ENCODE data around the gene IFI35.
"Not testable (repeated sequence)": the region's sequence is repeated elsewhere in the genome, so short reads cannot be mapped to it uniquely, and the experiment has no call there.

IFI35 gene
- 9.8 to 166 (median 22.3) reads per million in 17 experiments for total RNA-seq

DNA sequence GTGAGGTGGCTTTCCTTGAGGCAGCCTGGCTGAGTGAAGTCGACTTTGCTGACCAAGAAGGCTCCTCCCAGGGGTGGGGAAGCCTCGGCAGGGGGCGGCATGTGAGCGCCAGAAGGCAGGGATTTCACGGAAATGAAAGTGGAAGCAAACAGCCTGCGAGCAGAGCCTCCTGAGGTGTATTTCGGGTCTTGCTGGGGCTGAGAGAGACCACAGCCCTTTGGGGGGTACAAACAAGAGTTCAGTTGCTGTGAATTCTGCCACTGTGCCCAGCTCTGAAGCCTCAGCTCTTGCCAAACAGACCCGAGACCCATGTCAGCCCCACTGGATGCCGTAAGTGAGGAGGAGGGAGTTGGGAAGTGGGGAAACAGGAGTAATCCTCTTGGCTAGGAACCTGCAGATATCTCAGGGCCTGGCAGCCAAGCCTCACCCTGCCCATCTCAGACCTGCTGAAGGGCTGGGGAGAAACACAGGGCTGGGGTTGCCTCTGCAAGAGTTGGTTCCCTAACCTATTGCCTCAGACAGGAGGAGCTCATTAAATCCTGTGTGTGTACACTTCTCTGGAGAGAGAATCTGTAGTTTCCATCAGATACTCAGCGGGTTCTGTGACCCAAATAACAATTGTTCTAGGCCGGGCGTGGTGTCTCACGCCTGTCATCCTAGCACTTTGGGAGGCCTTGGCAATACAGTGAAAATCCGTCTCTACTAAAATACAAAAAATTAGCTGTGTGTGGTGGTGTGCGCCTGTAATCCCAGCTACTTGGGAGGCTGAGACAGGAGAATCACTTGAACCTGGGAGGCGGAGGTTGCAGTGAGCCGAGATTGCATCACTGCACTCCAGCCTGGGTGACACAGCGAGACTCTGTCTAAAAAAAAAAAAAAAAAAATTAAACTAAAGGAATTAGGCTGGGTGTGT lies at the start of gene IFI35:
IFI35 (plus strand) TSS at position 146 of the 913 bp plus-strand sequence; CDS start at position 310, 164 bp downstream.
- peak; percentile 80 to 92 (median 90) for DNase-seq

DNA sequence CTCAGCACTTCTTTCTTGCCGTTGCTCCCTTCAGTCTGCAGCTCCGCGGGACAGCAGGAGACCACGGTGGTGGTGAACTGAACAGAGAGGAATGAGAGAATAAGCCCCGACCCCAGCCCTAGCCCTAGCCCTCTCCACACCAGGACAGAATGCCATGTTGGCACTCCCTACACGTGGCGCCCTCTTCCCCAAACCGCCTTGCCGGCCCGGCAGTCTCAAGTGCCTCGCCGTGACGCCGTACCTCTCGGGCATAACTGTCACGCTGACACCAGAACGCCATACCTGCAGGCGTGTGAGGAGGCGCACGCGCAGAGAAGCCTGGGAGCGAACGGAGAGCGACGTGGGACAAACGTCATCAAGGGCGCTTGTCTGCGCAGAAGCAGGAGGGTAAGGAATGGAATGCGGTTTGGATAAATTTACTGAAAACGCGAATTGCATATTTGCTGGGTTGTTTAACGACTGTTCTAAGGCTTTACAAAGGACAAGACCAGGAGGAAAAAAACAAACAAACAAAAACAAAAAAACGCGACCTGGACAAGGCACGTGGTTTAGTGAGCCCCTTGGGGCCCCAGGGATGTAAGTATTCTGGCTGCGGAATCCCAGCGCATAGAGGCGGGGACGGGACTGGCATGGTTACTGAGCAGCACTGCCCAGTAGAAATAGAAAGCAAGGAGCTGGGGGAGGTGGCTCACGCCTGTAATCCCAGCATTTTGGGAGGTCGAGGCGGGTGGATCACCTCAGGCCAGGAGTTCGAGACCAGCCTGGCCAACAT lies 42.2 kb upstream of the IFI35 start, which contains the start of gene AARSD1:
AARSD1 (minus strand) TSS at position 294 of the 772 bp plus-strand sequence; CDS start at position 280, 14 bp downstream.
- peak; percentile 93 to 96 (median 95) for DNase-seq

DNA sequence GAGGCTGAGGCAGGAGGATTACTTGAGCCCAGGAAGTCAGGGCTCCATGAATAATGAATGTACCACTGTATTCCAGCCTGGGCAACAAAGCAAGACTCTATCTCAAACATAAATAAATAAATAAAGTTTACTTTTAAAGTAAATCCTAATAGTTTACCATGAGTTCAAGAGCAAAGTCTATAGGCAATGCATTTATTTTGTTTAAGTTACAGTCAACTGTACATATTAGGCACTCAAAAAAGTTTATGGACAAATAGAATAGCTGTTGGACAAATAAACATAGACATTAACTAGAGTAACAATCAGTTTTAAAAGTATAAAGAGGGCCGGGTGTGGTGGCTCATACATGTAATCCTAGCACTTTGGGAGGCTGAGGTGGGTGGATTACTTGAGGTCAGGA lies 38.7 kb upstream of the IFI35 start:
- no peak for DNase-seq

DNA sequence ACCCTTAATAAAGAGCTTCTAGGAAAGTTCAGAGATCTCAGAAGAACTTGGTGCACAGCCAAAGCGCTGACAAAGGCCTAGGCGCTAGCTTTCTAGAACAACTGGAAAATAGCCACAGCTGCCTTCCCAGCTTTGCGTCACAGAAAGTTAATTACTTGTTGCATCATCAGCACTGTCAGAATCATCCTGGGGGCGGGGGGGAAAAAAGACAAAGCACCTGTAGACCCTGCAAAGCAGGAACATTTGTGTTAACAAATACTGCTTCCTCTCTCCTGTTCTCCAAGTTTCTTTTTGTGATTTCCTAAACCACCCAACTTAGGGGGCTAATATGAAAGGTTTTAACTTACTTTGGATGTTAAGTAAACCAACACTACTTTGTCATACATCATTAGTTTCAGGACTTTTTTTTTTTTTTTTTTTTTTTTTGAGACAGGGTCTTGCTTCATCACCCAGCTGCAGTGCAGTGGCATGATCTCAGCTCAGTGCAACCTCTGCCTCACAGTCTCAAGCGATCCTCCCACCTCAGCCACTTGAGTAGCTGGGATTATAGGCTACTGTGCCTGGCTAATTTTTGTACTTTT lies 37.5 kb upstream of the IFI35 start:
- DNase-seq, result peak in 3 of 4 experiments; percentile 41 to 64 (median 61)

DNA sequence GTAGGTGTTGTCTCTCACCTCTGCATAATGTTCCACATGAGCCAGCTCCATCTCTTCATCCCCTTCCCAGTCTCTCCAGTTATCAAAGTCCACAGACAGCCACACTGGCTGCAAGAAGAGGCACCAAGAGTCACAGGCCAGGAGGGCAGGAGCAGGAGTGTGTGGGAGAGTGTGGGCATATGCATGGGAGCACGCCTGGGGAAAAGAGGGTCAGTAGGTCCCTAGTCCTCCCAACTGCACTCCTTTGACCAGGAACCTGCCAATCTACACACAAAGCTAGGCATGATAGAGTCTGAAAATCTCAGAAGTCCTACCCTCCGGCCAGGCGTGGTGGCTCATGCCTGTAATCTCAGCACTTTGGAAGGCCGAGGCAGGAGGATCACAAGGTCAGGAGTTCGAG lies 35.0 kb upstream of the IFI35 start:
- no peak for DNase-seq

DNA sequence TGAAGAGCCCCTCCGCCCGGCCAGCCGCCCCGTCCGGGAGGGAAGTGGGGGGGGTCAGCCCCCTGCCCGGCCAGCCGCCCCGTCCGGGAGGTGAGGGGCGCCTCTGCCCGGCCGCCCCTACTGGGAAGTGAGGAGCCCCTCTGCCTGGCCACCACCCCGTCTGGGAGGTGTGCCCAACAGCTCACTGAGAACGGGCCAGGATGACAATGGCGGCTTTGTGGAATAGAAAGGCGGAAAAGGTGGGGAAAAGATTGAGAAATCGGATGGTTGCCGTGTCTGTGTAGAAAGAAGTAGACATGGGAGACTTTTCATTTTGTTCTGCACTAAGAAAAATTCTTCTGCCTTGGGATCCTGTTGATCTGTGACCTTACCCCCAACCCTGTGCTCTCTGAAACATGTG lies 33.3 kb upstream of the IFI35 start:
- not testable (repeated sequence) for DNase-seq

DNA sequence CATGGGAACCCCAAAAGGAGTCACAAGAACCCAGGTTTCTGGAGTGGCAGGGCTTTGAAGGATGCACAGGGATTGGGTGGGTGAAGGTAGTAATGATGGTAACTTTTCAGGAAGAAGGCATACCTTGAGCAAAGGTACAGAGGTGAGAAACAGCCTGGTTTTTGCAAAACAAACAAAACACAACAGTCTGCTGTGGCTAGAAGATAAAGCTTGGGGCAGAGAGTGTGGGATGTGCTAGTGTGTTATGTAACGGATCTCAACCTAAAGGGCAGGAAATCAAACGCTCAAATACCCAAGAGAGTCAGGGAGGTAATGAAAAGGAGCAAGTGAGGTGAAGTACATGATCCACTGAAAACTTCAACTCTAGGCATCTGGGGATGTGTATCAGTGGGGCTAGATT lies 31.3 kb upstream of the IFI35 start:
- DNase-seq, result no peak

DNA sequence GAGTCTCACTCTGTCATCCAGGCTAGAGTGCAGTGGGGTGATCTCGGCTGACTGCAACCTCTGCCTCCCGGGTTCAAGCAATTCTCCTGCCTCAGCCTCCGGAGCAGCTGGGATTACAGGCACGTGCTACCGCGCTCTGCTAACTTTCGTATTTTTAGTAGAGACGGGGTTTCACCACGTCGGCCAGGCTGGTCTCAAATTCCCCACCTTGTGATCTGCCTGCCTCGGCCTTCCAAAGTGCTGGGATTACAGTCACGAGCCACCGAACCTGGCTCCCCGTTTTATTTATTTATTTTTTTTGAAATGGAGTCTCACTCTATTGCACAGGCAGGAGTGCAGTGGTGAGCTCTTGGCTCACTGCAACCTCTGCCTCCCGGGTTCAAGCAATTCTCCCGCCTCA lies 30.9 kb upstream of the IFI35 start:
- not testable (repeated sequence) for DNase-seq

DNA sequence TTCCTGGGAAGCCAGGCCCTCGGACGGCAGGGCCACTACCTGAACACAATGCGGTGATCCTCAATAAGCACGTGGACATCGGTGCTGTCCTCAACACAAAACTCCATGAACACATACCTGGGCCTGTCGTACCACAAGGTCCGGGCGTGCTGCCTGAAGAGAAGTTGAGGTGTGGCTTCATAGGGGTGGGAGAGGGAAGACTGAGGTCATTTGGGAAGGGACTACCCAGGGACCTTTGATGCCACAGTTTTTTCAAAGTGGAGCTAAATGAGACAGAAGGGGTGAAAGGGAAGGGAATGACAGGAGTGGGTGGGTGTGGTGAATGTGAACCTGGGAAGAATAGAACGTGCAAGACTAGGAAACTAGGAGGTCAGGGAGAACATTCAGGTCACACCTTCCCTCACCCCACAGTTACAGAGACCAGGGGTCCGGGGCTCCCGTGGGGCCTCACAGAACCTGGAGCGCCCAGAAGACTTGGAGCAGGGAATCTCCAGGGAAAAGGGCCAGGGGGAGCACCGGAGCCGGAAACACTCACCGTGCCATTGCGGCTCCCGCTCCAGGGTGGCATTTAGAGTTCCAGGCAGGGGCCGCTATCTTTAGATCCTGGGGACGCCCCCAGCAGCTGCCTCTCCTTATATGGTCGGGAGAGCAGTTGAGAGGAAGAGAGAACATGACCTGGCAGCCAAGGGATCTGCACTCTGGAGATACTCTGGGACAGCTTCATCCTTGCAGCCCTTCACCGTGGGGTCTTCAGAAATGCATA lies 26.9 kb upstream of the IFI35 start, which contains the start of gene PTGES3L:
PTGES3L (minus strand) TSS at position 570 of the 763 bp plus-strand sequence; CDS start at position 543, 27 bp downstream.
- peak in 3 of 4 experiments; percentile 46 to 57 (median 50) for DNase-seq

DNA sequence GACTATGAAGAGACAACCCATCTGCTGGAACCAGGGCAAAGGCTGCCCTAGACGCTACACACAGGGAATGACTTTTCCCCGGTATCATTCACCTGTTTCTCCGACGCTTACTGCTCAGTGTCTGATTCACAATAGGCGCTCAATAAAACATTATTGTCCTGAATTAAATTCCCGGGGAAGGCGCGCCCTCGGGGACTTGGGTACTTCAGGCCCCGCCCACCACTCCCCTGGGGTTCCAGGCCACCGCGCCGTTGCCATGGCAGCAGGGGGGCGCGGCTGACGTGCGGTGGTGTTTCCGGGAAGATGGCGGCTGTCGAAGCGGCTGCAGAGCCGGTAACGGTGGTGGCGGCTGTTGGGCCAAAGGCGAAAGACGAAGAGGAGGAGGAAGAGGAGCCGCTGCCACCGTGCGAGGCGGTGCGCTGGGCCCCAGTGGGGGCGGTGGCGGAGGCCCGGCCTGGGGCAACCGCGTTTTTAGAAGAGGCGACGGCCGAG lies 26.3 kb upstream of the IFI35 start, which contains the start of gene RUNDC1:
RUNDC1 (plus strand) TSS at position 292 of the 492 bp plus-strand sequence; CDS start at position 304, 12 bp downstream.
- peak; percentile 90 to 97 (median 94) for DNase-seq

DNA sequence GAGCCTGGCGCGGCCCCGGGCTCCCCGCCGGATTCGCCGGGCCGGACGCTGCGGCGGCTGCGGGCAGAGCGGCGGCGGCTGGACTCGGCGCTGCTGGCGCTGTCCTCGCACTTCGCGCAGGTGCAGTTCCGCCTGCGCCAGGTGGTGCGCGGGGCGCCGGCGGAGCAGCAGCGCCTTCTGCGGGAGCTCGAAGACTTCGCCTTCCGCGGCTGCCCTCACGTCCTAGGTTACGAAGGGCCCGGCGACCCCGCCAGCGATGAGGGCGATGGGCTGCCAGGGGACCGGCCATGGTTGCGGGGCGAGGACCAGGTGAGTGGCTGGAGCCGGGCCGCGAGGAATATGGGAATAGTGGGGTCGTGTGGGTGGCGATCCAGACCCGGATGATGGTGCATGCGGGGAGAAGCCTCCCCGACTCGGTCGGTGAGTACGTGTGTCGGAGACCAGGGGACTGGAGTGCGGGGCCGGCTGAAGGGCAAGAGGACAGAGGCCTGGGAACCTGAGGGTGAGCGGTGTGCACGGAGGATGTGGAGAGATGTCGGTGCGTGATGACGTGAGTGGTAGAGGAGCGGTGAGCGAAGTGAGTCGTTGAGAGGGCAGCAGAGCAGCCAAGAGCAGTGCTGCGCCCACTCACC lies 25.7 kb upstream of the IFI35 start:
- DNase-seq, result peak in 3 of 4 experiments; percentile 42 to 57 (median 45)

DNA sequence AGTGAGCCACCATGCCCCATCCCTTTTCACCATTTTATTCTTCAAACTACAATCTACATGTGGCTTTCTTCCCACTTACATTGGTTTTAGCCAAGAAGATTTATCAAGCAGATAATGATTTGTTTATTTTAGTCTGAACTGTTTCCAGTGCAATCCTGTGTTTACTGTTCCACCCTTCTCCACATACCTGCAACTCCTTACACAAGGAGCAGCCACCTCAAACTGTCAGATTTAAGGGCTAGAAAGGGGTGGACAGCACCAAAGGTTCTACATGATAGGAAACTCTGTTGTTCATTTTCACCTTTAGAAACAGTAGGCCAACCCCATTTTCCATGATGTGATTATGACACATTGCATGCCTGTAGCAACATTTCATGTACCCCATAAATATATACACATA lies 24.3 kb upstream of the IFI35 start:
- DNase-seq, result no peak

DNA sequence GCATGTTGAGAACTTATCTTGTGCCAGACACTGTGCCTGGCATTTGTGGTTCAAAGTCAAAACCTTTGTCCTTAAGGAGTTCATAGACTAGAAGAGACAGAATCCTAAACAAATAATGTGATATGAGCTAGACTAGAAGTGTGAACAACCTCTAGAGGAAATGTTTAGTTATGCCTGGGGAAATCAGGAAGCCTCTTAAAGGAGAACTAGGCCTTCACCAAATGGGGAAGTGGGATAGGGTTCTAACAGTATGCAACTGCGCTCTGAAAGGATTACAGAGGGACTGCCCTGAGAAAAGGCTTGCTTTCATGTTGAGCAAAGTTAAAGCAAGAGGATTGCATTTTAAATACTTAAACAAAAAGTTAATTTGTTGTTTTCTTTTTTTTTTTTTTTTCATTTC lies 21.4 kb upstream of the IFI35 start:
- peak; percentile 74 to 92 (median 84) for DNase-seq

DNA sequence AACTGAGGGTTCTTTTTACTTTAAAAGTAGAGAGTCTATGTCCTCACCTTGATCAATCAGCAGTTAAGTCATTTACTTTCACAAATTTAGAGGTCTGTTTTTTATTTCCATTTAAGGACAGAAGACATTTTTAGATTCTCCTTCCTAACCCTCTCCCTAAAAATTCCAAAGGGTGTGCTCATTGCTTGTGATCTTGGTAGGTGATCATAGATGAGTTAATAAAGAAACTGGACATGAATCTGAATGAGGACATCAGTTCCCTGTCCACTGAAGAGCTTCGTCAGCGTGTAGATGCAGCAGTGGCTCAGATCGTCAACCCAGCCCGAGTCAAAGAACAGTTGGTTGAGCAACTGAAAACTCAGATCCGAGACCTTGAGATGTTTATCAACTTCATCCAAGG lies 17.4 kb upstream of the IFI35 start:
- no peak for DNase-seq

DNA sequence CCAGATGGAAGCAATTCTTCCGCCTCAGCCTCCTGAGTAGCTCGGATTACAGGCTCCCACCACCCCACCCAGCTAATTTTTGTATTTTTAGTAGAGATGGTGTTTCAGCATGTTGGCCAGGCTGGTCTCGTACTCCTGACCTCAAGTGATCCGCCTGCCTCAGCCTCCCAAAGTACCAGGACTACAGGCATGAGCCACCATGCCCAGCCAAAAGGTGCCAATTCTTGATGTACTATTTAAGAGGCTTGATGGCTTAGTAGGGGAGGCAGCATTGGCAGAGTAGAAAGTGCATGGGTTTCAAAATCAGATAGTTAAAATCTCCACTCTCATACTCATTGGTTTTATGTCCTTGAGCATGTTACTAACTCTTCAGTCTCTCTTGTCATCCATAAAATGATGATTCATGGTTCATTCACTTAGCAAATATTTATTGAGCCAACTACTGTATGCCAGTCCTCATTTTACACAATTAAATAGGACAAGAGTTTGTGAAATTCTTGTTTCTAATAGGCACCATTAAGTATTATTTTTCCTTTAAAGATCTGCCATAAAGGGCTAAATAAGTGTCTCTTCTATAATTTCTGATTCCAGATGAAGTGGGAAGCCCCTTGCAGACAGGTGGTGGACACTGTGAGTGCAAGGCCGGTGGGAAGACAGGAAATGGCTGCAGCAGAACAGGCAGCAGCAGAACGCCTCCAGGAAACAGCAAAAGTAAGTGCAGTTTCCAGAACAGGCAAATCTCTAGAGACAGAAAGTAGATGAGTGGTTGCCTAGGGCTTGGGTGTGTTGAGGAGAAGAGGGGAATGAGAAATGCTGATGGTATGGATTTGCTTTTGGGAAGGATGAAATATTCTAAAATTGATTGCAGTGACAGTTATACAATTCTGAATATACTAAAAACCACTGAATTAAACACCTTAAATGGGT lies 16.6 kb upstream of the IFI35 start:
- DNase-seq, result no peak

DNA sequence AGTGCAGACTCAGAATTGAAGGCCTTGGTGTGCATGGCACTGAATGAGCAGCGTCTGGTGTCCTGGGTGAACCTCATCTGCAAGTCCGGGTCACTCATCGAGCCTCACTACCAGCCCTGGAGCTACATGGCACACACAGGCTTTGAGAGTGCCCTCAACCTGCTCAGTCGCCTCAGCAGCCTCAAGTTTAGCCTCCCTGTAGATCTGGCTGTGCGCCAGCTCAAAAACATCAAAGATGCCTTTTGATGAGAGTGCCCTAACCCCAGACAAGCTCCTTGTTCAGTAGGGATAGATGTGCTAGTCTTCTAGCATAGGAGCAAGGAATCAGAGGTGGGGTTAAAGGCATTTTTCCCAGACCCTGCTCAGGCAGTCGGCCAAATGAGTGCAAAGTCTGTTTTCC lies 15.1 kb upstream of the IFI35 start:
- no peak for DNase-seq

DNA sequence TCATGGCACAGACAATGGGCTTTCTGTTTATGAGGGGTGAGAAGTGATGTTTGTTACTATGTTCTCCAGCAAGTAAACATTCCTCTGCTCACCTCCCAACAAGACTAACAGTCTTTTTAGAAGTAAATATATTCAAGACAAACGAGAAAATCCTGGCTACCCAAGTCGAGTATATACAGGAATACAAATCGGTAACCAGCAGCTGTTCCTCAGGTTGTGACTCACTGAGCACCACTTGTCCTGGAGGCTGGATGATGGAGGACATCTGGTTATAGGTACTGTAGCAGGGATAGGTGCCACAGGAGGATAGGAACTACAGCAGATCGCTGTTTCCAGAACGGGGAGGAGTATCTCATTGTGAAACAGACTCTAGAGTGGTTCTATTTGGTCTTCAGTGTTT lies 13.7 kb upstream of the IFI35 start:
- DNase-seq, result no peak

DNA sequence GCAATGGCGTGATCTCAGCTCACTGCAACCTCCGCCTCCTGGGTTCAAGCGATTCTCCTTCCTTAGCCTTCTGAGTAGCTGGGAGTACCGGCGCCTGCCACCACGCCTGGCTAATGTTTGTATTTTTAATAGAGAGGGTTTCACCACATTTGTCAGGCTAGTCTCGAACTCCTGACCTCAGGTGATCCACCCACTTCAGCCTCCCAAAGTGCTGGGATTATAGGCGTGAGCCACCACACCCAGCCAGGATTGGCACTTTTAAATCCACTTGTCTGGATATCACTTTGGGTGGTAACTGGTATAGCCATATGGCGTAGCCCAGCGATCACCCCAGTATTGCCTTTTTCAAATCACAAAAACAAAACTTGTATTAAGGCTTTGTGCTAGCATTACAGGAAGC lies 12.7 kb upstream of the IFI35 start:
- not testable (repeated sequence) for DNase-seq

DNA sequence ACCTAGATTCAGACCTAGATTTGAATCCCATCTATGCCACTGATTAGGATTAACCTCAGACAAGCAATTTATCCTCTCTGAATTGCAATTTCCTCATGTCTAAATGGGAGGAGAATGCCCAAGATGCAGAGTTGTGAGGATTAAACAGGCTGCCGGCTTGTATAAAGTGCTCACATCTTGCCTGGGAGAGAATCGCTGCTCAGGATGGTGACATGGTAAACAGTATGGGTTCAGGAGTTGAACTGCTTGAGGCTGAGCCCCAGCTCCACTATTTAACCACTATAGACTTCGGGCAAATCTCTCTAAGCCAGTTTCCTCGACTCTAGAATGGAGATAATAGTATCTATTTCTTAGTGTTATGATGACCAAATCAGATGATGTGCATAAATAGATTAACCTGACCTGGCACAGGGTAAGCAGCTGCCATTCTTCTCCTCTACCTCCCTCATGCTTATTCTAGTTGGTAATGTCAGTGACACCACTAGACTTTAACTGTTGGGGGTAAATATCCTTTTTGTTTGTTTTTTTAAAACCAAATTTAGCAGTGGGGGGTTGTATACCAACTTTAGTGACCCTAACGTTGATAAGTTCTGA lies 9.1 kb upstream of the IFI35 start:
- DNase-seq, result no peak
